HL-60/S4 (cell line): Measurements from ENCODE around the gene CTAGE4.
"Not testable (repeated sequence)": the region's sequence is repeated elsewhere in the genome, so short reads cannot be mapped to it uniquely, and the experiment has no call there.

Source experiments
- in situ Hi-C: fragments of 300-500 bp; cut with MboI; formaldehyde crosslinking; loops from 2 replicates; pipeline ENCODE4 v1.14.3; 2022; ENCODE audit warnings: low sequenced_read_pairs

The CTAGE4 gene

DNA sequence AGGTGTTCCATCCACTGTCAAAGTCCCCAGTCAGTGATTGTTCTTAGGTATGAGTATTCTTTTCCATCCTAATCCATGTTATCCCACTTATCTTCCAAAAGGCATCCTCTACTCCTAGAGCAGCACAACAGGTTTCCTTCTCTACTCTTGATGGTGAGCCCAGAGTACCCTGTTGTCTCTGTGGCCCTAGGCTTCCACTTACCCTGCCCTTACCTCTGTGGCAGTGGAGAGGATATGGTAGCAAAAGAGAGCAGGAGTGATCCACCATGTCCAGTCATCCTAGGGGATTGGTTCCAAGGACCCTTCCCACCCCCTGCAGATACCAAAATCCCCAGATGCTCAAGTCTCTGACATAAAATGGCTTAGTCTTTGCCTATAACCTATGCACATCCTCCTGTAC is 33.9 kb downstream of the CTAGE4 start:
- in situ Hi-C loops: not testable (repeated sequence)

DNA sequence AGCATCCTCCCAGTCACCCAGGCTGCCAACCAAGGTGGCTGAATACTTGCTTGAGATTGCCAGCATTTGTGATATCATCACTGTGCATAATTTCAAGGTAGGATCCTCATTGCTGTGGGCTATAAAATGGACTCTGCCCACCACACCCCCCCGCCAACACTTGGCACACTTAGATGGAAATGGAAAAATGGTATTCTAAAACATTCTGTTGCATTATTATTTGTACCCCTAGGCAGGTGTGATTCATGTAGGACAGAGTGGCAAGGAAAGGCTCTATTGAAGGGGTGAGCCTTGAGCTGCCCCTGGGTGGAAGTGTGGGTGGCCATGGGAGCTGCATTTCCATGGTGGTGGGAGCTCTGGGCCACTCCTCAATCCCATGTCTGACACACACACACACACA is 35.3 kb downstream of the CTAGE4 start:
- in situ Hi-C loops: not testable (repeated sequence)

DNA sequence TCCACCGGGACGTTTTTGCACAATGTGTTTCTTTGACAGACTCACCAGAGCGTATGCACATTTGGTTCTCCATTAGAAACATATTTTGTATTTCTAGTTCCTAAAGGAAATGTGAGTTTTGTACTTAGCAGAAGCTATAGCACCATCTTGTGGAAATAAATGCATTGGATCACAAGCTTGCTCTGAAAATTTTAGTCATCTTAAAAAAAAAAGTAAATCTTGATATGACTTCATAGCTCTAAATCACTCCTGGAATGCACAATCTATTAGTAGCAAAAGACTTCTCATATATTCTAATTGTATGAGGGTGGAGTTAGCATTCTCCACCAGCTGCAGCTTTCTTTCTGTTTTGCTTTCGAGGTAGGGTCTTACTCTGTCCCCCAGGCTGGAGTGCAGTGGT is 35.9 kb downstream of the CTAGE4 start:
- in situ Hi-C loops: not testable (repeated sequence)

DNA sequence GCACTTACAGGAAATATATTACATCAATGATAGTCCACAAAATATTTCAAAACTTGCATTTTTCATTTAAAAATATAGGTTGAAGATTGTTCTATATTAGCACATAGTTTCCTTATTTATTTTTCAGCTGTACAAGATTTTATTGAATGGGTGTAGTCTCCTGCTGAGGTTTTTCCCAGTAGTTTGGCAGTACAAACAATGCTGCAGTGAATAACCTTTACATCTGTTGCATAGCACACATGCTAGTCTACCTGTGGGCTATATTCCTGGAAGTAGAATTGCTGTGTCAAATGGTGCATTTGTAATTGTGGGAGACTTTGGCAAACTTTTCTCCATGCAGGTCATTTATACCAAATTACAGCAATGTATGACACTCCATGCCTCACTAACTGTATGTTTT is 37.3 kb downstream of the CTAGE4 start:
- in situ Hi-C loops: not testable (repeated sequence)

DNA sequence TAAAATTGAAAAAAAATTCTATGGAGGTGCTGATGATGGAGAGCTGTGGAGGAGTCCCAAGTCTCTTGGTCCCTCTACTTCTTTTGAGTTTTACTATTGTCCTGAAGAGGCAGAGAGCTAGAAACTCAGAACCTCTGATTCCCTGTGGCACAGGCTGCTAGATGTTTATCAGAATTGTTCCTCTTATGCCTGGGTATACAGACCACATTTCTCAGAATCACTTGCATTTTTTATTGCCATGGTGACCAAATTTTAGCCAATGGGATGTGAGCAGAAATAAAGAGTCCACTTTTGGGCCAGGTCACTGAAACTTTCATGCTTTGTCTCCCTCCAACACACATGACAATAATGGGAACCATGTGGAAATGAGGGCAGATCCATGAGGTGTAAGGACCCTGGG is 40.4 kb downstream of the CTAGE4 start:
- in situ Hi-C loops: not testable (repeated sequence)

DNA sequence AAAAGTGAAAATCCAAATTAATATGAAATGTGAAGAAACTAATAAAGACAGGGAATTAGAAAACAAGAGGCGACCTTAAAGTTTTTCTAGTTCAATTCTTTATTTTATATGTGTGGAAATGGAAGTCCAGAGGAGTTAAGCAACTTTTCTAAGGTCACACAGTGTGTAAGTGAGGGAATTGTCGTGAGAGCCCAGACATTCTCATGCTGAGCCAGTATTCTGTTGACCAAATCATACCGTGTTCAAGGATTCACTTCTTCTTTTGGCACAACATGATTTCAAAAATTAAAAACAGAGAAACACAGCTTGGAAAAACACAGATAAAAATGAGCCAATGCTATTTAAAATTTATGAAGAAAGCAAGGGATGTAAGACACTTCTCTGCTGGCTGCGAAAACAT is 43.6 kb downstream of the CTAGE4 start:
- in situ Hi-C loops: not testable (repeated sequence)

DNA sequence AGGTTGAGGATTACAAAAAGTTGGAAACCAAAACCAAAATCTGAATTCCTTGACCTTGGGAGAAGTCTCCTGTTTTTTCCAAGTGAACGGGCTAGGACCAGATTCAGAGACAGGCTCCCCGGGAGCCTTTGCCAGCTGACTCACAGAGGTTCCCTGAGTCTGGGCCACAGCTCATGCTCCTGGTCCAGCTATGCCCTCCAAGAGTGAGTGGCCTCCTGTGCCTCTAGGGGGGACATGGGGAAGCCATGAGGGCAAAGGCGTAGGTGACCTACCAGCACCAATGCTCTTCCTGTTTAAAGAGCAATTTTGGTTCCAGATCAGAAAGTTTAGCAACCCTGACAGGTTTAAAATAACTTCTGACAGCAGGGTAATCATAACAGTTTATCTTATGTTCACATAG is 45.5 kb downstream of the CTAGE4 start:
- in situ Hi-C loops: not testable (repeated sequence)

DNA sequence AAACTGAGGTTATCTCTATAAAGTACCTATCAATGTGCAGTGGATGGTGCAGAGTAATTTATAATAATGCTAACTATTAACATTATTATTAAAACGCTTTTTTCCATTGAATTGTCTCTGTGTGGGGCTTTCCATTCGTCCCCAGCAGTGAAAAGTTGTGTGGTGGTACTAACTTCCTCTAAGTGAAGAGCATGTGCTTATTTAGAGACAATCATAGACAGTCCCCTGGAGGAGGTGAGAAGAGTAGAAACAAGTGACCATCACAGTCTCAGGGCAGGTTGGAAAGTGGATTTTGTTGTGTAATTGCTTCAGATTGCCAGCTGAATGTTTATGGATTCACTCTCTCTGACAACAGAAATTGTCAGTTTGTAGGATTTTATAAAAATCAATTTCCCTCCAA is 47.8 kb downstream of the CTAGE4 start:
- in situ Hi-C loops: not testable (repeated sequence)

DNA sequence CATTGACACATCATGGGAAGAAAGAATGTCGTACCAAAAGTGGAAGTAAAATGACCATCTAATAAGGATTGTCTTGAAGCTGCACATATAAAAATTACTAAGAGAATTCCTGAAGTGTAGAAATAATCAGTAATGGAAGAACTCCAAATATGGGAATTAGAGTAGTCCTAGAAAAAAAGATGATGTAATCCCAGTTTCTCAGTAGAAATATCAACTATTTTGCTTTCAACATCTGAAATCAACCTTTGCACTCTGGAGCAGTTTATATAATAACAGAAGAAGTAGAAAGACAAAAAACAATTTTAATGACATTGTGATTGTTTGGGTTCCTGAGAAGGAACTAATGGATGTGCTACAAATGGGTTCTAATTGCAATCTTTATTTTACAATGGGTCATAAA is 49.8 kb downstream of the CTAGE4 start:
- in situ Hi-C loops: not testable (repeated sequence)
